Islet precursor cell (in vitro differentiated cells): ENCODE data around the gene WASHC2A.
"Not testable (repeated sequence)": the region's sequence is repeated elsewhere in the genome, so short reads cannot be mapped to it uniquely, and the experiment has no call there.

Experiments
- DNase-seq: peaks from one replicate; pipeline ENCODE4 v3.0.0-alpha.2; 2018

The WASHC2A gene

DNA sequence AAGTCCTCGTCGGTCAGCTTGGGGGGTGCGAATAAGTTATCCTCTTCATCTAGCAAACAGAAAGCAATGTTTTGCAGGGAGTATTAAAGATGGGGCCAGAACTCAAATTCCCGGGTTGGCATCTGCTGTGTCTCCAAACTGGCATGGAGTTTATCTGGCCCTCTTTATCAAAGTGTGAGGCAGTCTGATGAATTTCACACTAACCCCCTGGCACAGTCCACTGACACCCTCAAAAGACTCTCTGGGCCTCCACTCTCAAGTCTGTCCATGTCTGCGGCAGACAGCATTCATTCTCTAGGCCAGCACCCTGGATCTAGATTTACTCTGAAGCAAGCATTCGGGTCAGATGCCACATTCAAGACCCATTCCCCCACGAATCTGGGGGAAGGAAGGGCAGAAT lies 6.2 kb upstream of the WASHC2A start:
- not testable (repeated sequence) for DNase-seq

GRCh38 chr10:50063100-50063499 lies 4.7 kb upstream of the WASHC2A start:
- DNase-seq: peak; percentile 50

DNA sequence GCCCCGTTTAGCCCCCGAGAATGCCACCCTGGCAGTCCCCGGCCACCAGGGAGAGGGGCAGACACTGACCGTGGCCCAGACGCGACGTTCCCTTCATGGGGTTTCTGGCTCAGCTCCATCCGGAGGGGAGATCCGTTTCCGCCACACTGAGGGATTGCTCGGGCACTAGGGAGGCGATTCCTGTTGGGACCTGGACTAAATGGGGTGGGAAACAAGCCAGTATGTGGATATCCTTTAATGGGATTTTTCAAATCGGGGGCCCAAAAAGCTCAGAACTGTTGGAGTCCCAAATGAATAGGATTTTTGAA lies 552 bp downstream of the WASHC2A start:
- DNase-seq: not testable (repeated sequence)

- DNase-seq: not testable (repeated sequence)
Observed at GRCh38 chr10:50075139-50075538, 7.4 kb downstream of the WASHC2A start.

DNA sequence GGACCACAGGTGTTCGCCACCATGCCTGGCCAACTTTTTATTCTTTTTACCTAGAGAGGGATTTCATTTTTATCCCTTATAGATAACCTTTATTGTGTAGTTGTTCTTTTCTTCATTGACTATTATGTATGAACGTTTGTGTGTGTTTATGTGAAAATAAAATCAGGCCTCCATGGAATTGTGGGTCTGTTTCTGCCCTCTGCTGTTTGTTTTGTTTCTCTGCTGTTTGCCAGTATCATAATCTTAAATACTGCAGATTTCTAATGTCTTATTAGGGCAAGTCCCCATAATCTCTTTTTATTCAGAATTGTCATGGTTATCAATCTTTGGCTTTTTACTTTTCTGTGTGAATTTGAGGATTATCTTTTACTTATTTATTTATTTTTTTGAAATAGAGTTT lies 7.8 kb downstream of the WASHC2A start:
- DNase-seq: not testable (repeated sequence)

DNA sequence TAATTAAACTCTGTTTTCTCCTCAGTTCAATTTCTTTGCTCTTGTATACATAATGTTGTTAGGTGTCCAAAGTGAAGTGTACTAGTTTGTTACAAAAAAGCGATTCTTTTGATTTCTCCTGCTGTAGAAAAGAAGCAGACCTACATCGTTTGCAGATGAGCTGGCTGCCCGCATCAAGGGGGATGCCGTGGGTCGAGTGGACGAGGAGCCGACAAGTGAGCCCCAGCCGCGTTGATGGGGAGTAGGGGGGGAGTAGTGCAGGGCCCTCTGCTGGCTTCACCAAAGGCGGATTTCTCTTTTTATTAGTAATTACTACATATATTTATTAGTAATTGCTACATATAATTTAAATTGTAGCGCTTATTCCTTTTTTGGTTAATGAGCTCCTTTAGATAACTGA lies 23.6 kb downstream of the WASHC2A start:
- not testable (repeated sequence) for DNase-seq

GRCh38 chr10:50092928-50093327 lies 25.2 kb downstream of the WASHC2A start:
- not testable (repeated sequence) for DNase-seq

GRCh38 chr10:50094630-50095029 lies 26.9 kb downstream of the WASHC2A start:
- not testable (repeated sequence) for DNase-seq

DNA sequence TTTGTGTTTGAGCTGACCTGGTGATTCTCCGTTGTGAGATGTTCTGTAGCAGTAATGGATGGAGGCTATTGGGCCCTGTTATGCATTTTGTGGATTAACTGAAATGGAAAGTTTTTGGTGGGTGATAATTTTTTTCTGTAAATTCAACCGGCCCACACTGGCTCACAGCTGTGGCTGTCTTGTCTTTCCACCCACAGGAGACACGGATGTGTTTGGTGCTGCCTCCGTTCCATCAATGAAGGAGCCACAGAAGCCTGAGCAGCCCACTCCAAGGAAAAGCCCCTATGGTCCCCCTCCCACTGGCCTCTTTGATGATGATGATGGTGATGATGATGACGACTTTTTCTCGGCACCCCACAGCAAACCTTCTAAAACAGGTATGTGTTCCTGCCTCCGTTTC lies 27.6 kb downstream of the WASHC2A start:
- not testable (repeated sequence) for DNase-seq

- not testable (repeated sequence) for DNase-seq
Observed at GRCh38 chr10:50096722-50097121, 29.0 kb downstream of the WASHC2A start.

DNA sequence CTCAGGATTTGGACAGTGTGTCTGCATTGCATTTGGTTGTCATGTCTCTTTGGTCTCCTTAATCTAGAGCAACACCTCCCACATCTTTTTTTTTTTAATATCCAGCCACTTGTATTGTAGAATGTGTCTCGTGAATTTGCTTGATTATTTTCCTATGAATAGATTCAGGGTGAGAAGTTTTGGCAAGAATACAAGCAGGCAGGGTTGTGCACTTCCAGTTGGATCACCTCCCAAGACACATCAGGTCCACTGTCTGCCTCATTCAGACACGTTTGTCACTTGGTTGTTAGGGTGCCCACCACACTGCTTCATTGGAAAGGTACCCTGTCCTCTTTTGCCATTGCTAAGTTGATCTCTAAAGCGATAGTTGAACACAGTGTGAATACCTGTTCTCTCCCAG lies 30.9 kb downstream of the WASHC2A start:
- DNase-seq: not testable (repeated sequence)

DNA sequence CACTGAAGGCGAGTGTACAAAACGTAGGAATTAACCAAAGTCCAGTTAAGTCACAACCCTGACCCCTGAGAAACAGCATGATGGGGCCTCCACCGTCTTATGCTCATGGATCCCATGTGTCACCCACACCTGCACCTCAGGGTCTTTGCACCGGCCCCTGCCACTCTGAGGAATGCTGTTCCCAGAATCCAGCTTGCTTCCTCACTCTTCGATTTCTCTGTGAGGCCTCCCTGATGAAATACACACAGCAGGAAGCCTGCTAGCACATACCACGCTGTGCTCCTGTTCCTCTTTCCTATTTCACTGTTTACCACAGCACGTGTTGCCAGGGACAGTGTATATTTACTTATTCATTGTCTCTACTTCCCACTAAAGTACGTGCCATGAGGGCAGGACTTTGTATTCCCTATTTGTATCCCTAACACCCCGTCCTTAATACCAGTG lies 33.4 kb downstream of the WASHC2A start:
- DNase-seq: not testable (repeated sequence)

DNA sequence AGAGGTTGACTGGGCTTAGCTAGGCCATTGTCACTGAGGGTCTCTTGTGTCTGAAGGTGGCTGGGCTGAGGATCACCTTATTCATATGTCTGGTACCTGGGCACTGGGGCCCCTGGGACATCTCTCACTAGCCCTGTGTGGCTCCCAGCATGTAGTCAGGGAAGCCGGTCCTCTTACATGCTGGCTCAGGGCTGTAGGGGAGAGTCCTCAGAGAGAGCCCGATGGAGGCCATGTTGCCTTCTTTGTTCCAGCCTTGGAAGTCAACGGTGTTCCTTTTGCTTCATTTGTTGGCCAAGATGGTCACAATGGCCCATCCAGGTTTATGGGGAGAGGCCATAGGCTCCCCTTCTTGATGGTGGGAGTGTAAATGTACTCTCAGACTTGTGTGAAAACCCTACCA lies 34.0 kb downstream of the WASHC2A start:
- not testable (repeated sequence) for DNase-seq

DNA sequence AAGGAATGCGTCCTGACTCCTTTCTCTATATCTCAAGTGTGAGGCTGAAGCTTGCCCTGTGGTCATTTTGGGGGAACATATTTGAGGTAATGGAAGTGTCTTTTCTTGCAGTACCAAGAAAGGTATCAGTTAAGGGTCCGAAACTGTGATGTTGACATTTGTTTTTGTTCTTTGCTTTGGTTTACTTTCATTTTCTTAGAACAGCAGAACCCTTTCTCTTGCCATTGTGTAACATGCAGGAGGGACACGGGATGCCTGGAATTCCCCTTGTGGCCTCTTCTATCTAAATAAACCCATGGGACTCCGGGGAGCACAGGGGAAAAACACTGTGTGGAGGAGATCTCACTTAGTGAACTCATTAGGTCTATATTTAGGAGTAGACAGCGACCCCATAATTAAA lies 34.5 kb downstream of the WASHC2A start:
- DNase-seq: not testable (repeated sequence)

DNA sequence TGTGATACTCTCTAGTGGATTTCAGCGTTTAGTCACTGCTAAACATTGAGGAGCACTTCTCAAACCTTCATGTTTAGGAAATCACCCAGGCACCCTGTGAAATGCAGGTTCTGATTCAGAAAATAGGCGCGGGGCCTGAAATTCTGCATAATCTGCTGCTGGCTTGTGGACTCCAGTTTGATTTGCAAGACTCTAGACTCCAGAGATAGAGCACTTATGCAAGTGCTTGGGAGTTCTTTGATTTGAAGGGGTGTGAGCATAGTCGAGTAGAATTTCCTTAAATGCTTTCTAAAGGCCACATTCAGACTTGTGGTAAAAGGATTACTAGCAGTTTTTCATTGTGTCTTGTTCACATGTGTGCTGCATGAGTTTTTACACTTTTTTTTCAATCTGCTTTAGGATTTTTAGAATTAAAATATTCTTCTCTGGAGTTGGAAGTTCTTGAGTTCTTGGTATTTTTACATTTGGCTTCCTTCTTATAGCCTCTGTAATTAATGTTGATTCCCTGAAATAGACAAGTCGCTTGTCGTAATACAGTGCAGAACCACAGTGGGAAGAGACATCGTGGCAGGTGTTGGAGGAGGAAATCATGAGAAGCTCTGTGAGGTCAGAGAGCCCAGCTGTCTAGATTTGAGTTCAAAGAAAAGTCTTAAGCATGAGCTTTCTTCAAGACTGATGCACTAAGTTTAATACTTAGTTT lies 41.4 kb downstream of the WASHC2A start:
- not testable (repeated sequence) for DNase-seq

GRCh38 chr10:50112419-50113112 lies 44.8 kb downstream of the WASHC2A start:
- not testable (repeated sequence) for DNase-seq

- DNase-seq: not testable (repeated sequence)
Observed at GRCh38 chr10:50126765-50127164, 59.0 kb downstream of the WASHC2A start.

GRCh38 chr10:50127770-50128292 lies 60.1 kb downstream of the WASHC2A start:
- DNase-seq: not testable (repeated sequence)

DNA sequence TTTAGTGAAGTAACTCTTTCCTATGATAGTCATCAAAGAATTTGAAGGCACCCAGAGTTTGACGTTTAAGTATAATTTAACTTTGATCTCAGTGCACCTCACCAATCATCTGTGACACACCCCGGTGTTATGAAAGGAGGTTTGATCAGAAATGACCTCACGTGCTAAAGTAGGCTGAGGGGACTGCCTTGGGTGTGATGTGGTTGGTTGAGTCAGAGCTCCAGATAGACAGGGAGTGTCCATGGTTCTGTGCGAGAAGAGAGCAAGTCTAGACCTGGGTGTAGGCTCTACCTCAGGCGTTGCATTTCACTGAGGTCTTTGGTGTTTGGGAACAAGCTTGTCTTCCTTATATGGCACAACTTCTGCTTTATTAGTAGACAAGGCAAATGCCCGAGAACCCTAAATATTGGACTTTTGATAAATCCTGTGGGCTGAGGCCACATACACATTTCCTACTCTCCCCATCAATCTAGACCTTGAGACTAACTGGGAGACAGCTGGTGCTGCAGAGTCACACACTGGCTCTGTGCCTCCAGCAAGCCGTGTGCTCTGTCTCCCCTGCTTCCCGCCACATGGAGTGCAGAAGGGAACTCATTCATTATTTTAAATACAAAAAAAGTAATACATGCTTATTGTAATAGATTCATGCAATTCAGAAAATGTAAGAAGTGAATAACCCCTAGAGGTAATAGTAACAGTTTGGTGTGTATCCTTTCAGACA lies 63.7 kb downstream of the WASHC2A start:
- DNase-seq: not testable (repeated sequence)

DNA sequence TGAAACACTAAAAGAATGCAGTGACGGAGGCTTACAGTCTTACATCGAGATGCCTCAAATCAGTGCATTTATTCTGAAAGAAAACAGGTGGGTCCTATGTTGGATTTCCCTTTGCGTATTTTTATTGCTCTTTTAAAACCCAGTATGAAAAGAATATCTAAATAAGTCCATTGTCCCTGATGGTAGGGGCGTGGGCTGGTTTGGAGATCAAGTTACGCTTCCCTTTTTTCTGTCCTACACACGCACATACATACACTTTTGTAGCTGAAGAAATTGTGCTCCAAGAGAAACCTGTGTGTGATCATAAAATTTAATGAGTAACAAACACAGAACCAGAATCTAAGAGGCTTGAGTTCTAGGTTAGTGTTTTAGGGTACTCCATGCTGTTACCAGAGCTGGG lies 64.6 kb downstream of the WASHC2A start:
- not testable (repeated sequence) for DNase-seq

- DNase-seq: not testable (repeated sequence)
Observed at GRCh38 chr10:50132841-50133240, 65.1 kb downstream of the WASHC2A start.

DNA sequence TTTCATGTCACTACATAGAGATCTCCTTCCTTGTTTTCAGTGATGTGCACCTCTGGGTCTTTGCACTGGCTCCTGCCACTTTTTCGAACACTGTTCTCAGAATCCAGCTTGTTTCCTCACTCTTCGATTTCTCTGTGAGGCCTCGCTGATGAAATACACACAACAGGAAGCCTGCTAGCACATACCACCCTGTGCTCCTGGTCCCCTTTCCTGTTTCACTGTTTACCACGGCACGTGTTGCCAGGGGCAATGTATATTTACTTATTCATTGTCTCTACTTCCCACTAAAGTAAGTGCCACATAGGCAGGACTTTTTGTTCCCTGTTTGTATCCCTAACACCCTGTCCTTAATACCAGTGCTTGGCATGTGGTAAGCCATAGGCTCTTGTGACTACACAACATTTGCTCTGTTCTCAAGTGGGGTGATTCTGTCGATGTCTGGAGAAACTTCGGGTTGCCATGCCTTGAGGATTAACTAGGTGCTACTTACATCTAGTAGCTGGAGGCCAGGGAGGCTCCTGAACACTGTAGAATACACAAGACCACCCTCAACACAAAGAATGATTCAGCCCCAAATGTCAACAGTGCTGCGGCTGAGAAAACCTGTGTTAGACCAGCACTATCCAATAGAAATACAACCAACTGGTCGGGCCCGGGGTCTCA lies 75.9 kb downstream of the WASHC2A start:
- DNase-seq: not testable (repeated sequence)

- DNase-seq: not testable (repeated sequence)
Observed at GRCh38 chr10:50145575-50145974, 77.8 kb downstream of the WASHC2A start.
